Upper lobe of left lung (tissue), 6 donors: Measurements from ENCODE around the gene ADAM12. TPM values are rescaled to one million over a fixed set of nuclear protein-coding genes. Genes with fewer than 3 reads are reported as not detected.

ENCODE experiments used
- ATAC-seq, 2 donors: fragments of 200-7000 bp; cut with Tn5 transposase; one replicate each; pipeline ENCODE4 v1.9.1; 2022; ENCODE audit warnings: mild to moderate bottlenecking in 2 of 2, moderate library complexity in 2 of 2; ENCODE audit not compliant: low FRiP score in 2 of 2
- DNase-seq, 2 donors: peaks; one replicate each; pipeline ENCODE4 v3.0.0-alpha.2; 2019 to 2020
- H3K27ac ChIP-seq, 4 donors: fragments of 200-600 bp; sonication (generic); one replicate each; pipeline ENCODE4 v1.5.1; 2016 to 2019
- H3K27me3 ChIP-seq, 4 donors: fragments of 200-600 bp; sonication (generic); one replicate each; pipeline ENCODE4 v1.5.1; 2017 to 2019
- H3K36me3 ChIP-seq, 4 donors: fragments of 200-600 bp; sonication (generic); one replicate each; pipeline ENCODE4 v1.5.1; 2016 to 2019
- H3K4me1 ChIP-seq, 4 donors: fragments of 200-600 bp; sonication (generic); one replicate each; pipeline ENCODE4 v1.5.1; 2018 to 2019
- H3K4me3 ChIP-seq, 4 donors: fragments of 200-600 bp; sonication (generic); one replicate each; pipeline ENCODE4 v1.5.1; 2017 to 2019; ENCODE audit warnings: mild to moderate bottlenecking in 2 of 4, moderate library complexity in 1 of 4
- H3K9me3 ChIP-seq, 4 donors: fragments of 200-600 bp; sonication (generic); one replicate each; pipeline ENCODE4 v1.5.1; 2018 to 2019
- EP300 ChIP-seq, 4 donors: sonication (generic); formaldehyde crosslinking; IDR thresholded peaks; one replicate each; pipeline ENCODE4 v1.5.1; 2017; ENCODE audit warnings: antibody characterized with exemption in 4 of 4, control low read depth in 2 of 4
- POLR2A ChIP-seq, 4 donors: fragments of 450-650 bp; IDR thresholded peaks; one replicate each; pipeline ENCODE4 v1.5.1; 2016 to 2017; ENCODE audit warnings: antibody characterized with exemption in 4 of 4, mild to moderate bottlenecking in 2 of 4
- POLR2AphosphoS5 ChIP-seq, 2 donors: sonication (generic); formaldehyde crosslinking; IDR thresholded peaks; one replicate each; pipeline ENCODE4 v1.5.1; 2017; ENCODE audit warnings: antibody characterized with exemption in 2 of 2
- WGBS, 2 donors: methylation state at CpG; one replicate each; pipeline ENCODE4 v1.1.5; 2017 to 2018; 5-methylcytosine and 5-hydroxymethylcytosine counted together
- total RNA-seq, 6 donors: library from RNA; depleted of rRNA in 4 of 6; stranded (reverse); fragments of >200 nt in 4 of 6; gene quantifications; one replicate each; pipeline versions ENCODE4 v1.1.0 to v1.2.1, GENCODE V29; 2016 to 2021
- TF ChIP-seq, protein P1 (sequence below), 6 experiments: fragments of 450-650 bp in 4 of 6; fragments of 200-600 bp in 2 of 6; sonication (generic) in 2 of 6; IDR thresholded peaks; one replicate each; pipeline ENCODE4 v1.5.1; 2016 to 2019; ENCODE audit warnings: antibody characterized with exemption in 6 of 6
- donor health status: DM: no; HTN: no; CAD: no; lungs with moderate emphysema.
- donor health status: DM: no; HTN: yes; CAD: no; lungs with severe emphysema.

ADAM12 gene
- total RNA-seq, 6 donors from 2014 or later = 0.44 to 3.7 (median 0.82) TPM

DNA sequence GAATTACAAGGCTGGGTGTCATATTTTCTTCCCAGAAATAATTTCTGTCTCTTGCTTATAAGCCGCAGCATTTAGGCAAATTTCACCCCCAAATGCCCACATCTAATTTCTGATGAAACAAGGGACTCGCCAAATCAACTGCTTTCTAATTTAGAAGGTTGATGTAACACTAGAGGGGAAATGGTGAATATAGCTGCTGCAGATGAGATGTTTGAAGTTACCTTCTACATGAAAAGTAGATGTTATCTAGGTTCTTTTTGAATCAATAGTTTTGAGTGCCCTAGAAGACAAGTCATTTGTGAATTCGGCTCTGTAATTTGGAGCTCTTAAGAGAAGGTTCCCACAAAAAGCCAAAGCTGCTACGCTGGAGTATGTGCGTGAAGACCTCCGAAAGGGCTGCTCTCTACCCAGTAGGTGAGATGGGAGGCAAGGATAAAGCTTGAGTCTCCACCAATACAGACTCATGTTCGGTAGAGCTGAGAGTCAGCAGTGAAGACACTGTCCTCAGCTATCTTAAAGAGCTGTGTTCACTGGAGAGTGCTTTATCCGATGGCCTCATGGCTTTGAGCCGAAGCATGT, 392.5 kb downstream of the ADAM12 start:
- no peak overlapping the region for H3K27ac ChIP-seq
- no peak for ATAC-seq
- H3K4me1 ChIP-seq = no peaks in the 10 kb centered on the region
- H3K4me3 ChIP-seq = no peak overlapping the region
- TF ChIP-seq POLR2AphosphoS5 (IDR thresholded peaks at IDR 0.05) (no peak), EP300 (IDR thresholded peaks at IDR 0.05) (no peak), POLR2A (IDR thresholded peaks at IDR 0.05) (no peak)
- TF ChIP-seq, protein P1, sequence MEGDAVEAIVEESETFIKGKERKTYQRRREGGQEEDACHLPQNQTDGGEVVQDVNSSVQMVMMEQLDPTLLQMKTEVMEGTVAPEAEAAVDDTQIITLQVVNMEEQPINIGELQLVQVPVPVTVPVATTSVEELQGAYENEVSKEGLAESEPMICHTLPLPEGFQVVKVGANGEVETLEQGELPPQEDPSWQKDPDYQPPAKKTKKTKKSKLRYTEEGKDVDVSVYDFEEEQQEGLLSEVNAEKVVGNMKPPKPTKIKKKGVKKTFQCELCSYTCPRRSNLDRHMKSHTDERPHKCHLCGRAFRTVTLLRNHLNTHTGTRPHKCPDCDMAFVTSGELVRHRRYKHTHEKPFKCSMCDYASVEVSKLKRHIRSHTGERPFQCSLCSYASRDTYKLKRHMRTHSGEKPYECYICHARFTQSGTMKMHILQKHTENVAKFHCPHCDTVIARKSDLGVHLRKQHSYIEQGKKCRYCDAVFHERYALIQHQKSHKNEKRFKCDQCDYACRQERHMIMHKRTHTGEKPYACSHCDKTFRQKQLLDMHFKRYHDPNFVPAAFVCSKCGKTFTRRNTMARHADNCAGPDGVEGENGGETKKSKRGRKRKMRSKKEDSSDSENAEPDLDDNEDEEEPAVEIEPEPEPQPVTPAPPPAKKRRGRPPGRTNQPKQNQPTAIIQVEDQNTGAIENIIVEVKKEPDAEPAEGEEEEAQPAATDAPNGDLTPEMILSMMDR (IDR thresholded peaks at IDR 0.05) = no peak
- H3K9me3 ChIP-seq = no peaks in the 10 kb centered on the region
- no peaks in the 10 kb centered on the region for H3K36me3 ChIP-seq
- H3K27me3 ChIP-seq = no peaks in the 10 kb centered on the region
- no peak for DNase-seq
- 87 to 89% methylated on average over 9 of the region's 9 CpGs for WGBS, 2 donors

DNA sequence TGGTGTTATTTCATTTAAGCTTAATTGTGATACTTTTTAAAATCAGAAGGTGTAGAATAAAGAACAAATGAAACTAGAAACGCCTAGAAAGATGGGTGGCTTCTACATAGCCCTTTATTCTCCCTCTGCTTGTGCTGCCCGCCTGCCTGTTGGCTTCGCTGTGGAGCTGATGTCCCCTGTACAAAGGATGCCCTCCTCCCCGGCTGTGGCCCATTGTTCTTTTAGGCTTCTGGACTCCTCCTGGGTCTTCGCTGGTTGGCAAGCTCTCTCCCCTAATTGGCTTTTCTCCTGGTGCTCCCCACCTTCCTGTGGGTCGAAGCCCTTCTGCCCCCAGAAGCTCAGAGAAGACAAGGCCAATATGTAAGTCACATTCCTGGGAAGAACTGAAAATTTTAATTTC, 393.7 kb downstream of the ADAM12 start:
- Histone ChIP-seq H3K4me3 (no peak overlapping the region), H3K27ac (no peak overlapping the region), H3K9me3 (no peaks in the 10 kb centered on the region), H3K36me3 (no peaks in the 10 kb centered on the region), H3K4me1 (no peaks in the 10 kb centered on the region), H3K27me3 (no peaks in the 10 kb centered on the region)
- no peak for ATAC-seq
- TF ChIP-seq EP300 (IDR thresholded peaks at IDR 0.05) (no peak), POLR2AphosphoS5 (IDR thresholded peaks at IDR 0.05) (no peak), POLR2A (IDR thresholded peaks at IDR 0.05) (no peak)
- TF ChIP-seq, protein P1 (IDR thresholded peaks at IDR 0.05) = no peak
- DNase-seq = no peak
- 90 to 97% methylated on average over 6 of the region's 6 CpGs for WGBS, 2 donors

DNA sequence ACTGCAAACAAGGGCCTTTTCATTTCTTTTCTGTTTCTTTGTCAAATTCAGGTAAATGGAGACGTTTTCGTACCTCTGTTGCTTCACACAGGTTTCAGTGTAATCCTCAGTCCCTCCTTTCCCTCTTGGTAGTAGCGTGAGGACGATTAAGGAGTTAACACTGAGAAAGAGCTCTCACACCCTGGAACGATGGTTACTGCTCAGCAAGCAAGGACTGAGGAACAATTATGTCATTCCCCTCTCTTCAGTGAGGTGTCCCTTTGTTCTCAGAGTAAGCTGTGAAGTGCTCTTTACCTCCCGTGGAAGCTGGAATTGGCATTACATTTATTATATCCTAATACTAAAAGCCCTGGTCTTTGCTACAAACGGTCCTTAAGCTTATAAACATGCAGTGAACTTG, 396.0 kb downstream of the ADAM12 start:
- H3K9me3 ChIP-seq = no peaks in the 10 kb centered on the region
- H3K27ac ChIP-seq = no peak overlapping the region
- WGBS, 2 donors = 73 to 77% methylated on average over 7 of the region's 7 CpGs
- no peaks in the 10 kb centered on the region for H3K27me3 ChIP-seq
- H3K4me1 ChIP-seq = no peaks in the 10 kb centered on the region
- H3K36me3 ChIP-seq = no peaks in the 10 kb centered on the region
- DNase-seq (no peak), ATAC-seq (no peak)
- no peak overlapping the region for H3K4me3 ChIP-seq
- TF ChIP-seq, protein P1 (IDR thresholded peaks at IDR 0.05) = no peak
- TF ChIP-seq EP300 (IDR thresholded peaks at IDR 0.05) (no peak), POLR2AphosphoS5 (IDR thresholded peaks at IDR 0.05) (no peak), POLR2A (IDR thresholded peaks at IDR 0.05) (no peak)

DNA sequence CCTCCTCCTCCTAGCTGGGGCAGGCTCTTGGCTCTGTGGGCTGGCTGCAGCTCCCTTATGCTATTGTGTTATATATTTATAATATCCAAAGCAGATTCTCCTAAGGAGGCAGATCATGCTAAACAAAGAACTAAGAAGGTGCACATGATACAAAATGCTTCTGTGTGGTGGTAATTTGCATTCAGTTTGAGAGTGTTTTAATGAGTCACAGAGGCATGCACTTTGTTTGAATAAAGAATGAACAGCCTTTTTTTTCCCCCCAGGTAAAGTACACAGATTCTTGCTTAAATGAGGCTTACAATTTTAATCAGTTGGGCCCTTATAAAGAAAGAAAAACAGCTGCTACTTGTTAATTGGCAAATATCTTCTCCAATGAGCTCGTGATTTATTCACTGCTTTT, 396.9 kb downstream of the ADAM12 start:
- no peak overlapping the region for H3K4me3 ChIP-seq
- ATAC-seq = no peak
- TF ChIP-seq, protein P1 (IDR thresholded peaks at IDR 0.05) = no peak
- no peak for TF ChIP-seq EP300 (IDR thresholded peaks at IDR 0.05)
- WGBS, 2 donors = 81 to 92% methylated on average over 1 of the region's 1 CpG
- DNase-seq = no peak
- no peaks in the 10 kb centered on the region for H3K27me3 ChIP-seq
- no peaks in the 10 kb centered on the region for H3K36me3 ChIP-seq
- no peaks in the 10 kb centered on the region for H3K9me3 ChIP-seq
- H3K27ac ChIP-seq = no peak overlapping the region
- H3K4me1 ChIP-seq = no peaks in the 10 kb centered on the region

DNA sequence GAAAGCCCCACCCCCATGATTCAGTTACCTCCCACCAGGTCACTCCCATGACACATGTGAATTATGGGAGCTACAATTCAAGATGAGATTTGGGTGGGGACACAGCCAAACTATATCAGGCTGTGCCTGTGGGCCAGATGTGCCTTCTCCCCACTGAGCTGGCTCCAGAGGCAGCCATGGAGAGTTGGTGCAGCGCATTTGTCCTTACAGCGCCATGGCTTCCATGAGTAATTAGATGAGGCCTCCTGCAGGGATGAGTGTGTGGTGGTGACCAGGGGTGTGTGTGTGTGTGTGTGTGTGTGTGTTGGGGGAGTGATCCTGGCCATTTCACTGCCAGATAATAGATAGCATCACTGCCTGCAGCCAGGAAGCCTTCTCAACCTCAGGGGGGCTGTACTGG, 397.3 kb downstream of the ADAM12 start:
- TF ChIP-seq POLR2A (IDR thresholded peaks at IDR 0.05) (no peak), POLR2AphosphoS5 (IDR thresholded peaks at IDR 0.05) (no peak), EP300 (IDR thresholded peaks at IDR 0.05) (no peak)
- TF ChIP-seq, protein P1 (IDR thresholded peaks at IDR 0.05) = no peak
- ATAC-seq = no peak

More for the DNA sequence above, 397.3 kb downstream of the ADAM12 start:
- Histone ChIP-seq H3K27me3 (no peaks in the 10 kb centered on the region), H3K27ac (no peak overlapping the region), H3K4me1 (no peaks in the 10 kb centered on the region), H3K4me3 (no peak overlapping the region), H3K36me3 (no peaks in the 10 kb centered on the region), H3K9me3 (no peaks in the 10 kb centered on the region)
- 100% methylated on average over 2 of the region's 2 CpGs for WGBS, 2 donors
- DNase-seq = no peak
